ENCODE results near the gene HSPA12B. TPM values are rescaled to one million over a fixed set of nuclear protein-coding genes. Genes with fewer than 3 reads are reported as not detected.

HSPA12B gene
- total and polyA plus RNA-seq, 2 of the 8 experiments (the other 6 are each of a cell fraction or from before 2014, with no cell fraction given), result 2.2 to 4.3 TPM

DNA sequence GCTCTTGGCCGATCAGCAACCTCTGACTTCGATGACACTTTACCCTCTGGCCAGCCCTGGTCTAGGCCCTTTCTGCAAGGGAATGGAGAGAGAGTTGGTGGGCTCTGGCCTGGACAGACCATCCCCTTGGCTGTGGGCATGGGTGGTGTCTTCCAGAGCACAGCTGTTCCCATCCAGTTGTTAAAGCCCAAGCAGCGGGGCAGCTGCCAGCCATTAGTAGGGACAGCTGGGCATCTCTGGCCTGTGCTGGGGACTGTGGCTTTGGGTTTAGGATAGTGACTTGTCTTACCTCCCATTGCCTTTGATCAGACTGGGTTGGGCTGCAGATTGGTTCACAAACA is 66.4 kb downstream of the HSPA12B start:
- H3K27ac ChIP-seq (ENCODE audit: low read depth, low read length), result peak overlapping the region; percentile 16; the same call in 1 of the 2 replicates

More for the DNA sequence above, 66.4 kb downstream of the HSPA12B start:
- DNase-seq (ENCODE audit: low read depth in 1 of 2, low spot score in 2 of 2) (no peak), FAIRE-seq (no peak)
- H2BK12ac ChIP-seq (ENCODE audit: low read depth, low read length), result peak overlapping the region; percentile 80
- H3K4me2 ChIP-seq (ENCODE audit: insufficient read depth in 1 of 2, low read depth in 2 of 2, low read length in 2 of 2), result peak overlapping the region; percentile 52 to 82; a peak in 2 of 4 replicates
- H3K56ac ChIP-seq (replicated peaks; ENCODE audit: insufficient read length, low read depth, low read length), result peak overlapping the region; percentile 55
- H3K36me3 ChIP-seq (ENCODE audit: control insufficient read depth in 2 of 4, insufficient read depth in 4 of 4, low read length in 3 of 4), result peaks cover 4 to 27% (median 24%) of the 10 kb centered on the region in 4 experiments
- no peaks in the 10 kb centered on the region; a peak in 1 of 4 replicates for H3K79me2 ChIP-seq (ENCODE audit: control insufficient read depth in 1 of 2, insufficient read depth in 2 of 2, low read length in 2 of 2)
- H3K4me1 ChIP-seq (replicated peaks in 1 of 4; ENCODE audit: control insufficient read depth in 3 of 4, insufficient read depth in 4 of 4, low read length in 3 of 4), result peaks cover 5 to 35% (median 28%) of the 10 kb centered on the region in 4 experiments
- no peak overlapping the region for H3K23ac ChIP-seq (ENCODE audit: insufficient read length)
- H2BK15ac ChIP-seq (ENCODE audit: low read length), result peak overlapping the region; percentile 97; the same call in 1 of the 2 replicates
- peak overlapping the region; percentile 81; the same call in 1 of the 2 replicates for H3K18ac ChIP-seq (ENCODE audit: extremely low read depth, low read length)
- H2BK20ac ChIP-seq (ENCODE audit: low read length), result peak overlapping the region; percentile 55; the same call in 1 of the 2 replicates
- no peak overlapping the region for H4K8ac ChIP-seq (ENCODE audit: extremely low read depth, insufficient read depth, low read length)
- no peak overlapping the region for H3K14ac ChIP-seq (ENCODE audit: insufficient read length)
- no peak for TF ChIP-seq CEBPB (IDR thresholded peaks at IDR 0.05; ENCODE audit: low read depth, low read length)
- no peak for TF ChIP-seq PHF8 (conservative IDR thresholded peaks at IDR 0.05; ENCODE audit: low read depth, low read length)
- H4K20me1 ChIP-seq (replicated peaks in 1 of 2; ENCODE audit: control insufficient read depth in 1 of 2, insufficient read depth in 2 of 2, low read length in 2 of 2), result peaks cover 3% of the 10 kb centered on the region in 2 experiments
- peaks cover 9% of the 10 kb centered on the region; the same call in 1 of the 2 replicates for H3K23me2 ChIP-seq (ENCODE audit: low read depth, low read length)
- H3K4me3 ChIP-seq (ENCODE audit: extremely low read depth in 1 of 4, insufficient read depth in 2 of 4, low read depth in 3 of 4, low read length in 4 of 4), result peak overlapping the region in 1 of 4 experiments; percentile 42; a peak in 1 of 8 replicates
- ChIA-PET CTCF (ENCODE audit: partially characterized antibody) (interaction anchor here (1.8 to 3.7 kb wide), 2 partner anchors 12 to 102 kb away, joined by 4 to 29 read pairs; partner anchors contain the start of gene CENPB), POLR2A (ENCODE audit: partially characterized antibody) (interaction anchor here (1.1 to 2.9 kb wide), 11 partner anchors 9 to 124 kb away, joined by 3 to 29 read pairs (median 9); partner anchors contain the start of genes AP5S1, CENPB, PANK2 and SPEF1)
- H2AFZ ChIP-seq (ENCODE audit: low read length), result no peak overlapping the region
- peak overlapping the region; percentile 83; the same call in 1 of the 2 replicates for H2BK5ac ChIP-seq (ENCODE audit: low read depth, low read length)
- peak overlapping the region; percentile 95 for H4K91ac ChIP-seq (replicated peaks; ENCODE audit: insufficient read length, low read length)
- WGBS, 2 experiments (ENCODE audit: extremely low coverage in 1 of 2, insufficient coverage in 1 of 2, insufficient read length in 1 of 2, insufficient replicate concordance in 2 of 2, low coverage in 1 of 2, low lambda C conversion rate in 2 of 2, missing lambda C conversion rate in 1 of 2), result 87% methylated on average over 3 of the region's 3 CpGs; no CpG with 5 or more reads in 1 of the 2 experiments
- H3K4ac ChIP-seq (replicated peaks; ENCODE audit: insufficient read length, low read depth, low read length), result peak overlapping the region; percentile 57
- peak overlapping the region; percentile 91; the same call in 1 of the 2 replicates for H2AK5ac ChIP-seq (ENCODE audit: low read depth, low read length)
- H4K5ac ChIP-seq (ENCODE audit: insufficient read length, low read depth, low read length), result no peak overlapping the region
- H2BK120ac ChIP-seq (replicated peaks; ENCODE audit: low read depth, low read length), result peak overlapping the region; percentile 60
- no peak overlapping the region for H3K9ac ChIP-seq (replicated peaks in 1 of 4; ENCODE audit: extremely low read depth in 1 of 4, low read depth in 3 of 4, low read length in 3 of 4)
- H3K27me3 ChIP-seq (replicated peaks in 1 of 4; ENCODE audit: control insufficient read depth in 3 of 4, extremely low read depth in 1 of 4, insufficient read depth in 3 of 4, low read length in 3 of 4), result peaks cover 0 to 3% (median 0%) of the 10 kb centered on the region in 4 experiments; a peak in 1 of 7 replicates
- H3K79me1 ChIP-seq (ENCODE audit: low read depth, low read length), result no peaks in the 10 kb centered on the region; the same call in 1 of the 2 replicates
- H3K9me3 ChIP-seq (ENCODE audit: insufficient read depth in 2 of 2, low read depth in 1 of 2, low read length in 1 of 2), result no peaks in the 10 kb centered on the region

All from H1 (cell line).